ENCODE measurements around the gene NRL.
A peak's percentile ranks its signal among the peaks of the same experiment; 100 is the strongest.

The NRL gene

GRCh38 chr14:24098927-24099813 lies 15.6 kb downstream of the NRL start:
- DNase-seq (ENCODE audit: low read depth) = no peak

GRCh38 chr14:24098229-24098926 lies 16.4 kb downstream of the NRL start:
- DNase-seq (ENCODE audit: low read depth) = no peak

- no peak for DNase-seq (ENCODE audit: low read depth)
Measured at GRCh38 chr14:24096545-24097181, 18.1 kb downstream of the NRL start.

GRCh38 chr14:24095271-24096068 lies 19.3 kb downstream of the NRL start:
- DNase-seq (ENCODE audit: low read depth) = no peak

- DNase-seq (ENCODE audit: low read depth) = no peak
Measured at GRCh38 chr14:24094841-24095270, 19.9 kb downstream of the NRL start.

GRCh38 chr14:24093901-24094840 lies 20.6 kb downstream of the NRL start, which contains the start of gene PCK2:
Gene PCK2, plus strand, starts transcription at chr14:24094311. Its CDS starts 95 bp downstream, at chr14:24094406.
- peak; percentile 56 for DNase-seq (ENCODE audit: low read depth)

GRCh38 chr14:24093207-24093900 lies 21.4 kb downstream of the NRL start:
- no peak for DNase-seq (ENCODE audit: low read depth)

GRCh38 chr14:24092505-24093206 lies 22.1 kb downstream of the NRL start:
- no peak for DNase-seq (ENCODE audit: low read depth)

GRCh38 chr14:24092110-24092504 lies 22.6 kb downstream of the NRL start:
- no peak for DNase-seq (ENCODE audit: low read depth)

GRCh38 chr14:24089890-24090289 lies 24.9 kb downstream of the NRL start:
- no peak for DNase-seq (ENCODE audit: low read depth)

- no peak for DNase-seq (ENCODE audit: low read depth)
Measured at GRCh38 chr14:24088095-24088494, 26.7 kb downstream of the NRL start.

GRCh38 chr14:24087004-24087403 lies 27.7 kb downstream of the NRL start:
- no peak for DNase-seq (ENCODE audit: low read depth)

- no peak for DNase-seq (ENCODE audit: low read depth)
Measured at GRCh38 chr14:24086193-24086955, 28.4 kb downstream of the NRL start.

- no peak for DNase-seq (ENCODE audit: low read depth)
Measured at GRCh38 chr14:24085215-24085614, 29.5 kb downstream of the NRL start.

GRCh38 chr14:24084440-24084839 lies 30.3 kb downstream of the NRL start:
- DNase-seq (ENCODE audit: low read depth) = no peak

GRCh38 chr14:24083462-24083861 lies 31.3 kb downstream of the NRL start:
- no peak for DNase-seq (ENCODE audit: low read depth)

GRCh38 chr14:24082411-24083080 lies 32.2 kb downstream of the NRL start:
- DNase-seq (ENCODE audit: low read depth) = no peak

- no peak for DNase-seq (ENCODE audit: low read depth)
Measured at GRCh38 chr14:24081739-24082211, 33.0 kb downstream of the NRL start.

Data from HS-5 (cell line).